Panc1 (cell line): Measurements from ENCODE around the gene LRRC9. TPM values are rescaled to one million over a fixed set of nuclear protein-coding genes. Genes with fewer than 3 reads are reported as not detected.

ENCODE experiments used
- ATAC-seq: fragments of 200-7000 bp; cut with Tn5 transposase; 2 replicates; pipeline ENCODE4 v1.9.1; 2020; ENCODE audit warnings: mild to moderate bottlenecking, moderate library complexity
- BruUV-seq: library from RNA; stranded (reverse); fragments of 400-500 nt; replicated peaks from 2 replicates; lab custom pipeline; 2021; lab: Mats Ljungman, UMichigan
- CTCF ChIA-PET: fragments of 300-600 bp; sonication (Branson Sonifier 250); formaldehyde crosslinking; loops from one replicate; lab custom pipeline; 2022; ENCODE audit warnings: antibody characterized with exemption; lab: Charles Lee
- POLR2A ChIA-PET: fragments of 300-600 bp; sonication (Branson Sonifier 250); formaldehyde crosslinking; loops from one replicate; lab custom pipeline; 2022; ENCODE audit warnings: antibody characterized with exemption; lab: Charles Lee
- DNase-seq: peaks from one replicate; pipeline ENCODE4 v3.0.0-alpha.2; 2010; ENCODE audit warnings: low read depth, low spot score
- H3K27ac ChIP-seq: 2 replicates; pipeline ENCODE4 v1.5.1; 2011; ENCODE audit warnings: mild to moderate bottlenecking, low read length, inconsistent platforms
- H3K27me3 ChIP-seq: fragments of 200-500 bp; sonication (Bioruptor generic); 2 replicates; pipeline ENCODE4 v1.6.0; 2014; ENCODE audit warnings: low read length, inconsistent platforms; ENCODE audit not compliant: control insufficient read depth, insufficient read depth
- H3K36me3 ChIP-seq: fragments of 200-500 bp; sonication (Bioruptor generic); 2 replicates; pipeline ENCODE4 v1.5.1; 2014; ENCODE audit warnings: inconsistent platforms, mild to moderate bottlenecking, low read length, moderate library complexity; ENCODE audit not compliant: control insufficient read depth, insufficient read depth
- H3K4me1 ChIP-seq: 2 replicates; pipeline ENCODE4 v1.5.1; 2011; ENCODE audit warnings: inconsistent platforms, mild to moderate bottlenecking, low read length, moderate library complexity; ENCODE audit not compliant: control insufficient read depth, insufficient read depth
- H3K4me3 ChIP-seq, 2 experiments: 2 replicates each; pipeline ENCODE4 v1.5.1; 2011 to 2012; ENCODE audit warnings: low read depth in 2 of 2, low read length in 2 of 2, mild to moderate bottlenecking in 2 of 2, inconsistent platforms in 1 of 2, moderate library complexity in 1 of 2
- H3K9me3 ChIP-seq: fragments of 200-500 bp; sonication (Bioruptor generic); 2 replicates; pipeline ENCODE4 v1.5.1; 2014; ENCODE audit warnings: low read depth, mild to moderate bottlenecking, inconsistent platforms, low read length, moderate library complexity; ENCODE audit not compliant: control insufficient read depth, insufficient read depth
- CTCF ChIP-seq: fragments of 450-650 bp; IDR thresholded peaks from 2 replicates; pipeline ENCODE4 v1.5.1; 2017; ENCODE audit warnings: mild to moderate bottlenecking
- POLR2AphosphoS5 ChIP-seq: IDR thresholded peaks from 2 replicates; pipeline ENCODE4 v1.6.1; 2012; ENCODE audit warnings: mild to moderate bottlenecking, low read depth, low read length, moderate library complexity
- REST ChIP-seq, 2 experiments: IDR thresholded peaks; 2 replicates each; pipeline ENCODE4 v1.6.1; 2011 to 2012; ENCODE audit warnings: low read depth in 2 of 2, control low read depth in 1 of 2, low read length in 1 of 2, mild to moderate bottlenecking in 1 of 2, moderate library complexity in 1 of 2; ENCODE audit not compliant: insufficient read depth in 1 of 2
- SIN3A ChIP-seq: IDR thresholded peaks from 2 replicates; pipeline ENCODE4 v1.6.1; 2012; ENCODE audit warnings: low read depth, mild to moderate bottlenecking, low read length, moderate library complexity, borderline replicate concordance; ENCODE audit not compliant: insufficient read depth
- TCF7L2 ChIP-seq: IDR thresholded peaks from 2 replicates; pipeline ENCODE4 v1.6.1; 2011; ENCODE audit warnings: mild to moderate bottlenecking, low read depth, low read length, inconsistent platforms
- in situ Hi-C: cut with HindIII; loops from 2 replicates; pipeline ENCODE4 v1.10.0; 2016; ENCODE audit warnings: low sequenced_read_pairs, low pct_unique_long_range_greater_than_20kb
- intact Hi-C: fragments of 100-400 bp; cut with micrococcal nuclease; formaldehyde crosslinking; loops from one replicate; pipeline ENCODE4 v1.10.0; 2022; ENCODE audit not compliant: unreplicated experiment
- total RNA-seq: library from RNA; stranded (reverse); gene quantifications from one replicate; pipeline ENCODE4 v1.2.1, GENCODE V29; 2021; ENCODE audit not compliant: unreplicated experiment

Gene LRRC9
- total RNA-seq, 1 experiment from 2014 or later = not detected

GRCh38 chr14:60058087-60058486 lies 138.1 kb downstream of the LRRC9 start:
- ATAC-seq (no peak), DNase-seq (no peak)
- H3K27me3 ChIP-seq = no peaks in the 10 kb centered on the region
- POLR2A ChIA-PET = no interaction called here
- CTCF ChIA-PET = no interaction called here
- no peaks in the 10 kb centered on the region for H3K4me1 ChIP-seq
- H3K36me3 ChIP-seq = no peaks in the 10 kb centered on the region
- intact Hi-C loops = no loop called here
- no TSS peak for BruUV-seq
- in situ Hi-C loops = no loop called here
- no peak overlapping the region for H3K27ac ChIP-seq
- H3K9me3 ChIP-seq = no peaks in the 10 kb centered on the region
- H3K4me3 ChIP-seq = no peak overlapping the region
- no peak for TF ChIP-seq TCF7L2
- TF ChIP-seq SIN3A = no peak
- TF ChIP-seq CTCF = no peak
- no peak for TF ChIP-seq POLR2AphosphoS5
- no peak for TF ChIP-seq REST (IDR thresholded peaks at IDR 0.05; ENCODE audit: insufficient read depth in 1 of 2, low read depth in 2 of 2, low read length in 1 of 2)

- Histone ChIP-seq H3K4me3 (no peak overlapping the region), H3K4me1 (no peaks in the 10 kb centered on the region), H3K36me3 (no peaks in the 10 kb centered on the region), H3K9me3 (no peaks in the 10 kb centered on the region), H3K27me3 (no peaks in the 10 kb centered on the region), H3K27ac (no peak overlapping the region)
- TF ChIP-seq REST (IDR thresholded peaks at IDR 0.05; ENCODE audit: insufficient read depth in 1 of 2, low read depth in 2 of 2, low read length in 1 of 2) (no peak), SIN3A (no peak), CTCF (no peak), POLR2AphosphoS5 (no peak), TCF7L2 (no peak)
- ATAC-seq (no peak), DNase-seq (no peak)
- BruUV-seq = no TSS peak
- in situ Hi-C loops = no loop called here
- POLR2A ChIA-PET = no interaction called here
- intact Hi-C loops = loop anchor here (5.0 kb wide), 1 partner anchor 101 kb away; no protein-coding TSS in a partner anchor
- CTCF ChIA-PET = interaction anchor here (0.7 kb wide), 1 partner anchor 378 kb away, joined by 3 read pairs; no protein-coding TSS in a partner anchor
Measured at GRCh38 chr14:60061371-60061770, 141.4 kb downstream of the LRRC9 start.
